COR-L47 (cell line): ENCODE results near the gene GLCCI1.

Experiments used
- DNase-seq: peaks from one replicate; lab custom pipeline; 2025; lab: John Stamatoyannopoulos, UW

The GLCCI1 gene

DNA sequence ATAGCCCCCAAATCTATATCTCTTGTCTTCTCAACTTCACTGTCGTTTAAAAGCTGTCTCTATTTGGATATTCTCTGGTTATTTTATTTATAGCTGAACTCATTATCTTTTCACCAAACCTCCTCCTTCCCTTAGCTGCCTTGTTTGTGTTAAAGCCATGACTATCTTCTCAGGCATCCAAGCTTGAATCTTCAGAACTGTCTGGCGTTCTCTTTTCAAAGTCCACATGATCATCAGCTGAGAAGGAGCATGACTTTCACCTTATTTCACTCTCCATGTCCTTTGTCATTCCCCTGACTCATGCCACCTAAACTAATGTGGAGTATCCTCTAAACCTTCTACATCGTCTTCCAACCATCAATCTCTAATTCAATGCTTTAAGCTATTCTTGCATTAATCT lies 5.7 kb upstream of the GLCCI1 start:
- no peak for DNase-seq

GRCh38 chr7:7964250-7964649 lies 4.3 kb upstream of the GLCCI1 start:
- DNase-seq = no peak

- no peak for DNase-seq
Observed at GRCh38 chr7:7964691-7965090, 3.9 kb upstream of the GLCCI1 start.

GRCh38 chr7:7965301-7965700 lies 3.3 kb upstream of the GLCCI1 start:
- DNase-seq = no peak

DNA sequence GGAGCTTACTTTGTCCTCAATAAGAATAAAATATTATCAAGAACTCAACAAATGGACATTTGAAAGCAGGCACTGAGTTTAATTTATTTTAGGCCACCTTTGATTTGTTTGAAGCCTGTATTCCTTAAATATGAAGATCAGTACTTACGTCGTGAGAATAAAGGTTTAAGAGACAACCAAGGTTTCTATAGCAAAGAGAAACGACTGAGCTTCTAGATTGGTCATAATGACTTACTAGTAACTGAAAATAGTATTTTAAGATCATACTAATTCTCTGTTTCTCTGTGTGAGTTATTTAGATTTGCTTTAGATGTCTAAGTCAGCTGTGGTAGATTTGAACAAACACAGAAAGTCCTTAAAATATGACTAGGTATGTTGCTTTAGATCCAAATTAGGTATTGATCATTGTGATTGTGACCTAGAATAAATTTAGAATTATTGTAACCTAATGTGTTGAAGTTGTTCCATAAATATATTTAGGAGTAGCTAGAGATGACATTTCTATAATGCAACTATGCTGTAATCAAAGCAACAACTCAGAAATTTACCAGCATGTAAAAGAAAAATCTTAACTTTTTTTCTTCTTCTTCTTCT lies 2.4 kb upstream of the GLCCI1 start:
- no peak for DNase-seq

- DNase-seq = no peak
Observed at GRCh38 chr7:7967886-7968543, 581 bp upstream of the GLCCI1 start.

DNA sequence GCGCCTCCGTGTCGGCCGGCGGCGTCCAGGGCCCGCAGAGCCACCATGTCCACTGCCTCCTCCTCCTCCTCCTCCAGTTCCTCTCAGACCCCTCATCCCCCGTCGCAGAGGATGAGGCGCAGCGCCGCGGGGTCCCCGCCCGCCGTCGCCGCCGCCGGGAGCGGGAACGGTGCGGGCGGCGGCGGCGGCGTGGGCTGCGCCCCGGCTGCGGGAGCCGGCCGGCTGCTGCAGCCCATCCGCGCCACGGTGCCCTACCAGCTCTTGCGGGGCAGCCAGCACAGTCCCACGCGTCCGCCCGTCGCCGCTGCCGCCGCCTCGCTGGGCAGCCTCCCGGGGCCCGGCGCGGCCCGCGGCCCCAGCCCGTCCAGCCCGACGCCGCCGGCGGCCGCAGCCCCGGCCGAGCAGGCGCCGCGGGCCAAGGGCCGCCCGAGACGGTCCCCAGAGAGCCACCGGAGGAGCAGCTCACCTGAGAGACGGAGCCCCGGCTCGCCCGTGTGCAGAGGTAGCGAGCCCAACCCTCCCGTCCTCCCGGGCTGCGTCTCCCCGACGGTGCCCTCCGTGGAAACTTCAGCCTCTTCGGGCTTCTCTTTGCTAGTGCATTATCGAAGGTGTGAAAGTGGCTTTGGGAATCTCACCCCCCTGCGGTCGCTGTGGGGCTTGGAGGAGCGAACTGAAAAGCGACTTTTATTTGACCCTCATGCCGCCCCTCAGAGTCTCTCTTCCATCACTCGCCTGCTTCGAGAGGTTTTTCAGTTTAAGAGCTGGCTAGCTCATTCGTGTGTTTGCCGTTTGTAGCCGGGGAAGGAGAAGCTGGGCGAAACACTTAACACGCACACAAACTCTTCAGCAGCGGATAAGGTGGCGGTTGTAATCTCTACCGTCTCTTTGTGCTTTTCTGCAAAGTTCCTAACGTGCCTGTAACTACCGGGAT lies 975 bp downstream of the GLCCI1 start:
- DNase-seq = peak; percentile 51

GRCh38 chr7:7970237-7970530 lies 1.6 kb downstream of the GLCCI1 start:
- no peak for DNase-seq

- peak; percentile 28 for DNase-seq
Observed at GRCh38 chr7:7970531-7971307, 2.1 kb downstream of the GLCCI1 start.

DNA sequence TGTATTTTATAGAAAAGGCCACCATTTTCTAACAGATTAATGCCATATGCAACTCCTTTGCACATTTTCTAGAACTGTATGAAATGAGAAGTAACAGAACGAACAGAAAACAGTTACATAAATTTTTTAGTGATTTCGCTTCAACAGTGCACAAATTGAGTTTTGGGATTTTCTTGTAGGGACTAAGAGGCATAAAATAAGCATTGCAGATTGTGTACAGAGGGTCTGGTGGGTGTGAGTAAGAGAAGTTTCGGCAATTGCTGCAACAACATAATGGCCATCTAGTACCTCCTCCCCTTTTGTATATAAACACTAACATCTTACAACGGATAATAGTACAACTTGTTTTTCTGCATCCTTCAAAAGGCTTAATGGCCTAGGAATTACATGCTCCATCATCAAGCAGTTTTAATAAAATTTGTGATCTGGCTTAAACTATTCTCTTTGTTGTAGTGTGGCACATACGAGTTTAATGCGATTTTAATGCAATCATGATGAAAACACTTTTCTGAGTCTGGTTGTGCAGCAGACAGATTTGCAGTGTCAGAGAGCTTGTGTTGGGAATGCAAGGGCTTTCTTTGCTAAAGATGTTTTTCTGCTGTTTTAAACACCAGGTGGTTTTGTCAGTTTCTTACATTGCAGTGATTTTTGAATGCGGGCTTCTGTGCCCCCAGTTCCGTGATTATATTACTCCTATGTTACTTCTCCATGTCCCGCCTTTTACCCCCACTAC lies 2.9 kb downstream of the GLCCI1 start:
- DNase-seq = no peak

GRCh38 chr7:7972128-7972527 lies 3.5 kb downstream of the GLCCI1 start:
- DNase-seq = no peak

GRCh38 chr7:7972922-7973594 lies 4.5 kb downstream of the GLCCI1 start:
- no peak for DNase-seq

GRCh38 chr7:7976677-7977076 lies 8.1 kb downstream of the GLCCI1 start:
- no peak for DNase-seq

GRCh38 chr7:7977774-7978173 lies 9.2 kb downstream of the GLCCI1 start:
- DNase-seq = no peak

- no peak for DNase-seq
Observed at GRCh38 chr7:7978860-7979259, 10.3 kb downstream of the GLCCI1 start.

DNA sequence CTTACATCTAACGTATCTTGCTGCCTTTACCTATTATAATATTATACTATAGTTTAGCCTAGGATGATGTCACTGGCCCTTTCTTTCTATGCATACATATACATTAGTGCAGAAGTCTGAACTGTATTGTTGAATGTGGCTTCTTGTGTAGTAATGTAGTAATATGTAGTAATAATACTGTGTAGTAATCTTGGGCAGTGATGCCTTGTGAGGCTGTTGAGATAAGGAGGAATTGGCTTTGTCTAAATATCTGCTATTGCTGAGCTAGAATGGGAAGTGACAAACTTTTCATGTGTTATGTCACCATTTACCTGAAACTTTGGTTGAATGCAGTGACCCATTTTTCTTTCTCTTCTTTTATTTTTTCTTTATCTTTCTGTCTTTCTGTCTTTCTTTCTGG lies 11.0 kb downstream of the GLCCI1 start:
- no peak for DNase-seq

DNA sequence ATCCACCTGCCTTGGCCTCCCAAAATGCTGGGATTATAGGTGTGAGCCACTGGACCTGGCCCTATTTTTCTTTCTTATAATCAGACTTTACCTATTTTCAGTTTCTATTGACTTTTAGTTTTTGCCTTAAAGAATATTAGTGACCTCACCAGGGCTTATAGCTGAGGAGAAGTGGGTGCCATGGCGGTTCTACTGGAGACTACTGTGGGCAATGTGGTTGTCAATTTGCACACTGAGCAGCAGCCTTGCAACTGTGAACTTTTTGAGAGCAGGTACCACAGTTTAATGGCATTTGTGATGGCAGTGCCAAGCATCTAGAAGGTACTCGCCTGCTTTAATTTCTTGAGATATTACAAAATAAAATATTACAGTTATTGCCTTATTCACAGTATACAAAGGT lies 11.5 kb downstream of the GLCCI1 start:
- no peak for DNase-seq

DNA sequence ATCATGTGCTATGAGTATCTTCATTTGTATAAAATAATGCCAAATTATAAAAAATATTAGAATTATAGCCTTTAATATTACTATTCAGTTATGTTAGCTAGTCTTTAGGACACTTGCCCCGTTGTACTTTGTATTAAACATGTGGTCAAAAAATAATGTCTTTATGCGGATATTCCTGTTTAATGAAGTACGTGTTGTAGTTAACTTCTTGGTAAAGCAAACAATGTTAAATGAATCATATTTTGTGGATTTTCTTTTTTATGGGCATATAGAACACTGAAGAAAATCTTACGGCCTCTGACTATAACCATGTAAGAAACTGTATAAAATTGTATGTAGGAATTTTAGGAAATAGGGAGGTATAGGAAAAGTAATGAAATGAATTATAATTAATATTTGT lies 14.3 kb downstream of the GLCCI1 start:
- no peak for DNase-seq

DNA sequence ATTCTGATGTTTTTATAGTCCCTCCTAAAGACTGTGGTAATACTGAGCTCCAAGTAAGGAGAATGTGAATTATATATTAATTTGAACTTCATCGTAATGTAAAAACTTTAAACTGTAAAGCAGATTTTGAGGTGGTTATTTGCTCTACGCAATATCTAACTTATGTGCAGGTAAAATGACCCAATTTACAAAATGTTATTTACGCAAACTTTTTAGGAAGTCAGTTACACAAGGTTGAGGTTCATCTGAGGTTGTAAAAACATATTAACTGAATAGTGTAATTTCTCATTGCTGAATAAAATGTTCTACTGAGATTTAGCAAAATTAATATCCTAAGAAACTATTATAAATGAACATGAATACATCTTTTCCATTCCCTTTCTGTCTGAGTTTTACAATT lies 15.8 kb downstream of the GLCCI1 start:
- no peak for DNase-seq

DNA sequence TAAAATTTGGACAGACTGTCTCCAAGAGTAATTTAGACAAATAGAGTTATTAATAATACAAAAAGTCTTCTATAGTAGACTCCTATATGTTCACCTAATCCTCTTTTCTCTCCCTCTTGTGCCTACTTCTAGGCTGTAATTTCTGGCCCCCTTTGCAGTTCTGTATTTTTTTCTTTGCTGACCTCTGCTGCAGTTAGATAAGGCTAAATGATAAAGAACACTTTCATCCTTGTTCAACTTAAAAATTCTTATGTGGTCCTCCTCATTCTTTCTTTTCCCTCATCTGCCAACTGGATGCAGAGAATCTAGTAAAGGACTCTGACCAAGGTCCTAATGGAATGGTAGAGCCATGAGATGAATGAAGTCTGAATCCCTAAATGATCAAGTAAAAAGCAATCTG lies 20.1 kb downstream of the GLCCI1 start:
- DNase-seq = no peak

- no peak for DNase-seq
Observed at GRCh38 chr7:7989133-7989532, 20.5 kb downstream of the GLCCI1 start.
